Smooth muscle cell (in vitro differentiated cells): Measurements from ENCODE around the gene NR3C2. TPM values are rescaled to one million over a fixed set of nuclear protein-coding genes. Genes with fewer than 3 reads are reported as not detected.

Source experiments
- DNase-seq: peaks from one replicate; lab custom pipeline; 2025; ENCODE audit not compliant: unreplicated experiment; lab: John Stamatoyannopoulos, UW
- H2AFZ ChIP-seq: fragments of 200-600 bp; sonication (generic); 2 replicates; pipeline ENCODE4 v1.6.0; 2016; ENCODE audit warnings: antibody characterized with exemption, low read depth, mild to moderate bottlenecking
- H3F3A ChIP-seq: fragments of 200-600 bp; sonication (generic); 2 replicates; pipeline ENCODE4 v1.6.0; 2017; ENCODE audit warnings: antibody characterized with exemption, low read depth
- H3K27ac ChIP-seq: fragments of 200-600 bp; sonication (generic); 2 replicates; pipeline ENCODE4 v1.5.1; 2016; ENCODE audit warnings: low read depth, mild to moderate bottlenecking
- H3K27me3 ChIP-seq: fragments of 200-600 bp; sonication (generic); 2 replicates; pipeline ENCODE4 v1.6.1; 2016; ENCODE audit warnings: low read depth, mild to moderate bottlenecking
- H3K36me3 ChIP-seq: fragments of 200-600 bp; sonication (generic); 2 replicates; pipeline ENCODE4 v1.5.1; 2016; ENCODE audit warnings: low read depth
- H3K4me1 ChIP-seq: fragments of 200-600 bp; sonication (generic); 2 replicates; pipeline ENCODE4 v1.5.1; 2016; ENCODE audit warnings: low read depth
- H3K4me2 ChIP-seq: fragments of 200-600 bp; sonication (generic); 2 replicates; pipeline ENCODE4 v1.6.0; 2016; ENCODE audit warnings: mild to moderate bottlenecking
- H3K4me3 ChIP-seq: fragments of 200-600 bp; sonication (generic); 2 replicates; pipeline ENCODE4 v1.5.1; 2016; ENCODE audit warnings: mild to moderate bottlenecking
- H3K79me2 ChIP-seq: fragments of 200-600 bp; sonication (generic); 2 replicates; pipeline ENCODE4 v1.6.0; 2016; ENCODE audit warnings: low read depth, mild to moderate bottlenecking
- H3K9ac ChIP-seq: fragments of 200-600 bp; sonication (generic); 2 replicates; pipeline ENCODE4 v1.6.0; 2016; ENCODE audit warnings: low read depth
- H3K9me3 ChIP-seq: fragments of 200-600 bp; sonication (generic); replicated peaks from 2 replicates; pipeline ENCODE4 v1.5.1; 2016; ENCODE audit warnings: low read depth
- H4K20me1 ChIP-seq: fragments of 200-600 bp; sonication (generic); 2 replicates; pipeline ENCODE4 v1.6.0; 2016; ENCODE audit warnings: low read depth
- CTCF ChIP-seq: fragments of 200-600 bp; sonication (generic); IDR thresholded peaks from 2 replicates; pipeline ENCODE4 v1.5.1; 2017; ENCODE audit warnings: borderline replicate concordance, mild to moderate bottlenecking, antibody characterized with exemption; ENCODE audit not compliant: insufficient read depth, poor library complexity, severe bottlenecking
- WGBS: methylation state at CpG from one replicate; pipeline ENCODE4 v1.1.7; 2016; ENCODE audit warnings: low lambda C conversion rate; 5-methylcytosine and 5-hydroxymethylcytosine counted together
- polyA plus RNA-seq: library from polyadenylated mRNA; unstranded; fragments of >200 nt; fragmentation: Nextera tagmentation; extraction: Ambion mirVana; gene quantifications from 2 replicates; pipeline ENCODE4 v1.2.1, GENCODE V29; 2016
- total RNA-seq: library from RNA; depleted of rRNA; stranded (reverse); fragments of >200 nt; gene quantifications from 2 replicates; pipeline ENCODE4 v1.2.3, GENCODE V29; 2014

Gene NR3C2
- total and polyA plus RNA-seq, 2 experiments from 2014 or later: 0.09 TPM; not detected in 1

GRCh38 chr4:148431401-148431800, 10.8 kb downstream of the NR3C2 start:
- no peak overlapping the region for H3K9ac ChIP-seq
- no peak overlapping the region for H3K4me3 ChIP-seq
- H3K4me2 ChIP-seq: no peak overlapping the region
- H3F3A ChIP-seq: no peaks in the 10 kb centered on the region
- H3K9me3 ChIP-seq: no peaks in the 10 kb centered on the region
- H3K79me2 ChIP-seq: no peaks in the 10 kb centered on the region
- H3K27ac ChIP-seq: no peak overlapping the region
- no peak for TF ChIP-seq CTCF
- H4K20me1 ChIP-seq: no peaks in the 10 kb centered on the region
- H3K27me3 ChIP-seq: no peaks in the 10 kb centered on the region
- DNase-seq: no peak
- no peak overlapping the region for H2AFZ ChIP-seq
- 96% methylated on average over 4 of the region's 4 CpGs for WGBS
- no peaks in the 10 kb centered on the region for H3K4me1 ChIP-seq
- H3K36me3 ChIP-seq: no peaks in the 10 kb centered on the region

GRCh38 chr4:148430854-148431253, 11.4 kb downstream of the NR3C2 start:
- Histone ChIP-seq H3K27ac (no peak overlapping the region), H3K36me3 (no peaks in the 10 kb centered on the region), H3K4me3 (no peak overlapping the region), H3K4me2 (no peak overlapping the region), H3K79me2 (no peaks in the 10 kb centered on the region), H3K4me1 (no peaks in the 10 kb centered on the region), H3K9ac (no peak overlapping the region), H3K9me3 (no peaks in the 10 kb centered on the region), H2AFZ (no peak overlapping the region), H3K27me3 (no peaks in the 10 kb centered on the region), H3F3A (no peaks in the 10 kb centered on the region), H4K20me1 (no peaks in the 10 kb centered on the region)
- WGBS: 91% methylated on average over 3 of the region's 3 CpGs
- TF ChIP-seq CTCF: no peak
- DNase-seq: no peak

- H3K27ac ChIP-seq: no peak overlapping the region
- H3K4me2 ChIP-seq: no peak overlapping the region
- H3K79me2 ChIP-seq: no peaks in the 10 kb centered on the region
- DNase-seq: no peak
- no peaks in the 10 kb centered on the region for H3F3A ChIP-seq
- no peak overlapping the region for H3K9ac ChIP-seq
- H3K27me3 ChIP-seq: no peaks in the 10 kb centered on the region
- no peak overlapping the region for H3K4me3 ChIP-seq
- no peaks in the 10 kb centered on the region for H4K20me1 ChIP-seq
- no peaks in the 10 kb centered on the region for H3K36me3 ChIP-seq
- 81% methylated on average over 2 of the region's 2 CpGs for WGBS
- H3K4me1 ChIP-seq: no peaks in the 10 kb centered on the region
- no peaks in the 10 kb centered on the region for H3K9me3 ChIP-seq
- no peak overlapping the region for H2AFZ ChIP-seq
- TF ChIP-seq CTCF: no peak
Observed at GRCh38 chr4:148429206-148429605, 13.0 kb downstream of the NR3C2 start.

- no peaks in the 10 kb centered on the region for H4K20me1 ChIP-seq
- H3K36me3 ChIP-seq: no peaks in the 10 kb centered on the region
- H3K27me3 ChIP-seq: no peaks in the 10 kb centered on the region
- H3K4me1 ChIP-seq: no peaks in the 10 kb centered on the region
- H3K4me3 ChIP-seq: no peak overlapping the region
- H3K9ac ChIP-seq: no peak overlapping the region
- H3K4me2 ChIP-seq: no peak overlapping the region
- no peak for DNase-seq
- no peaks in the 10 kb centered on the region for H3F3A ChIP-seq
- no peaks in the 10 kb centered on the region for H3K79me2 ChIP-seq
- 95% methylated on average over 5 of the region's 5 CpGs for WGBS
- no peak overlapping the region for H3K27ac ChIP-seq
- TF ChIP-seq CTCF: no peak
- no peak overlapping the region for H2AFZ ChIP-seq
- no peaks in the 10 kb centered on the region for H3K9me3 ChIP-seq
Observed at GRCh38 chr4:148426643-148427042, 15.6 kb downstream of the NR3C2 start.
